HG03571 (cell line): ENCODE results near the gene MYH10.
A peak's percentile ranks its signal among the peaks of the same experiment; 100 is the strongest.

Experiments
- ATAC-seq: cut with Tn5 transposase; IDR thresholded peaks from one replicate; pipeline ENCODE4 v1.9.1; 2021; ENCODE audit not compliant: unreplicated experiment

The MYH10 gene

DNA sequence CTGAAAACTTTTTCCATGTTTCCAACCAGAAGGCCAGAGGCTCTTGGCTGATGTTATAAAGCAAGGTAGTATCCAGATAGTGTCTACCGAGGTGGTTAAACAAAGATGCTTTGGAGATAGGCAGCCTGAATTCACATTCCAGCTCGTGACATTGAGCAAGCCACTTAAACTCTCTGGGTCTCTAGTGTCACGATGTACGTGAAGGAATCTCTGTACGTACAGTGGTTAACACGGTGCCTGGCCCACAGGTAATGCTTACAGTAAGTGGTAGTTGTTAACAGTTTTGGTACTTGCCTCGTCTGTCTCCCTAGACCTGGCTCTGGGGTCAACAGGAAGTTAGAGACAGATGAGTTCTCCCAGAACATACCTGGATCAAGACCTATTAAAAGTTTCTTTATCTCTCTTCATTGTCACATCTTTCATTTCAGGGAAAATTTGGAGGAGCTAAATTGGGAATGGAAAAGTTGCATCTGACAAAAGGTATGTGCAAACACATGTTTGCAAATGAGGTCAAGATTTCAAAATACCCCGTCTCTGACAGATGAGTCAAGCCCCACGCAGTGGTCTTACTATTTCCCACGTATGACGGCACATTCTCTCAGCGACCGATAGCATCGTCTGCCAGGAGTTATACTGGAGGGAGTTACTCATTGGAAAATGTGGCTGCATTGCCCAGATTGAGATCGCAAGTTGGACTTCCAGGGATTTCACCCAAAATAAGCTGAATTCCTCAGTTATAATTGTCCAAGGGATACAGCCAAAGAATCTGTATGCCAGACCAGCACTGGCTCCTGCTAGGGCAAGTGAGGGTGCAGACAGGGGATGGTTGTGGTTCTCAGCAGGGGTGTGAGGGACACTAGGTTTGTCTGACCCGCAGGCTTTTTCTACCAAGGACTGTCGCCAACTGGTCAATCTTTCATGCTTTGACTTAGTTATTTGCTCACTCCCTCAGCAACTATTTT lies 18.9 kb upstream of the MYH10 start:
- ATAC-seq: no peak

DNA sequence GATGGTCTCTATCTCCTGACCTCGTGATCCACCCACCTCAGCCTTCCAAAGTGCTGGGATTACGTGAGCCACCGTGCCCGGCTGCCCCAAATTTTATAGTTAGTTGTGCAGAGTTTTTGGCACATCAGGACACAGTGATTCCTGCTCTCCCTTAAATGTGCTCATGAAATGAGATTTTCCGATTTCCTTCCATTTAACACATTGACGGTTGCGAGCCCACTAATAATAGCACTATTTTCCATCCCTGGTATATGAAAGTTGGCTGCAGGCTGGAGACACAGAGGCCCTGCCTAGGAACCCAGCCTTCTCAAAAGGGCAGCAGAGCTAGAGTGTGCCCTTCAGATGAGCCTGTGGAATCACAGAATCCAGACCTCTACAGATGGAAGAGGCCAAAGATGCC lies 17.4 kb upstream of the MYH10 start:
- ATAC-seq: no peak

- no peak for ATAC-seq
These were observed 16.7 kb upstream of the MYH10 start for GRCh38 chr17:8647202-8647601.

GRCh38 chr17:8644507-8644902 lies 14.0 kb upstream of the MYH10 start:
- no peak for ATAC-seq

- ATAC-seq: no peak
These were observed 13.5 kb upstream of the MYH10 start for GRCh38 chr17:8643855-8644506.

GRCh38 chr17:8639709-8640108 lies 9.2 kb upstream of the MYH10 start:
- ATAC-seq: no peak

DNA sequence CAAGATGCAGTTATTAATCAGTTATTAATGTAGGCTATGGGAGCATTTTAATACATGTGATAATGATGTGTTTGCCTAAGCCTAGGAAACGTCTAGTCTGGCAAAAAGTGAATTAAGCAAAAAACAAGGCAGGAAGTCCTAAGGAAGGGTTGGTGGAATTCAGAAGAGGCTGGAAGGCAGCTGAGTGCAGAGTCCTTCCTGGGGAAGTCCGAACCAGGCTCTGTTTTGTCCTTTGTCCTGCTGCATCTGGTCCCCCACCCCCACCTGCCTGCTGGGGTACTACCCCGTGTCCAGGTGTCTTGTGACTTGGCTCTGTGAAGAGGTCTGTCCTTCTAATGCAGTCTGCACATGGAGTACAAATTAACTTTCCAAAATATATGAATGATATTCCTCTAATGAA lies 1.5 kb upstream of the MYH10 start:
- ATAC-seq: no peak

DNA sequence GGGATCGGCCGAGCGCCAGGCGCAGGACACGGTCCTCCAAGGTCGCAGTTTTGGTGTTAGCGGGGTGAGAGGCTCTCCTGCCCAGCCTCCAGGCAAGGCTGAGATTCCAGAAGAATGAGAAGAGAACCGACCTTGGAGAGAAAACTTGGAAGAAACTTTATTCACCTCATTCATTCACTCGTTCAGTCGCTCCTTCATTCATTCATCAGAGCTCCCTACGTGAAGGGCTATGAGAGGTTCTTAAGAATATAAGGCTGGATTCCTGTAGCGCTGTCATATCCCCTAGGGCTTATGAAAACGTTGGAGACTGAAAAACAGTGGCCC lies 991 bp upstream of the MYH10 start:
- ATAC-seq: no peak

- ATAC-seq: peak; percentile 98
These were observed 453 bp upstream of the MYH10 start for GRCh38 chr17:8630802-8631553.

DNA sequence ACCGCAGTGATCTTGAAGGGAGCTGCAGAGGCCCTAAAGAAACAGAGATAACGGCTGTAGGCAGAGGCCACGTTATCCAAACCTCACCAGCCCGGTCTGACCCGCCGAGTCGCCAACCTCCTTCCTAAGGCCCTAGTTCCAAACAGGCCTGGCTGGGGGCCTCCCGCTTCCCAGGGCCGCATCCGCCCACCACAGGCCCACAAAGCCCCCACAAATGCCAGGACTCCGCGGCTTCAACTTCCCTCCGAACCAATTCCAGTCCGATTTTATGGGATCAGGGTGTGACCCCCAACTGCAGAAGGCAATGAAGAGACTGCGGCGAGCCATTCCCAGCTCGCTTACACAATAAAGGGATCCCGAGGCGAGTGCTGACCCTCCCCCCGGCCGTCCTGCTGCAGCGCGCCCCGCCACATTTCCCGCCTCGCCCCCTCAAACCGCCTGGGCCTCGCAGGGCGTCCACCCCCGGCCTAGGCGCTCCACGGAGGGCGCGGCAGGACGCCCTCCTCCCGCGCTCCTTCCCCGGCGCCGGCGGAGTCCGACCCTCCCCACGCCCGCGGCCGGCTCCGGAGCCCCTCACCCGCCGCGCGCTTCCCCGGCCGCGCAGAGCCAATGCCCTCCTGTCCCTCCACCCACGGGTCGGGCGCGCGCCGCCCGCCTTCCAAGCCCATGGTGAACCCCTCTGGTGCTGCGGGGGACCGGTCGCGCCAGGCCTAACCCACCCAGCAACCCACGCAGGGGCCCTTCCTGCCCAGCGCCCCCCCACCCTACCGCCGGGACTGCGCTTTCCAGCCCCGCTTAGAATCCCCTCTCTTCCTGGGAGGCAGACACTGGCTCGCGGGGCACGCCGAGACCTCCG lies 926 bp downstream of the MYH10 start:
- ATAC-seq: no peak

- no peak for ATAC-seq
These were observed 1.8 kb downstream of the MYH10 start for GRCh38 chr17:8628609-8629169.

- no peak for ATAC-seq
These were observed 2.4 kb downstream of the MYH10 start for GRCh38 chr17:8628172-8628571.

- no peak for ATAC-seq
These were observed 6.9 kb downstream of the MYH10 start for GRCh38 chr17:8623591-8623990.

DNA sequence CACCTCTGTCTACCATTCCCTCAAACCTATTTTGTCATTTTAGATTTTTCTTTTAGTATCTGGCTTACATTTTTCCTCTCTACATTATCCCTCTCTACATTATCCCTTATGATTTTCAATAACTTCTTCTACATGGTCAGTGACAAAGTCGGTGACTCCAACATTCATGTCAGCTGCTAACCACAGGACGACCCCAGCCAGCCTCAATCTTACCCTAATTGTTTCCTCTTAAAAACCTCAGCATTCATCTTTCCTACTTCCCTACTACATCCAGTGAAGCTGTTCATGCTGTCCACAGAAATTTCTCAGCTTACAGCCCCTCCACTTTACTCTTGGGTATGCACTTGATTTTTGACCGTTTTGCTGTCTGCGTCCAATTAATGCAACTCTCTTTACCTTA lies 8.3 kb downstream of the MYH10 start:
- no peak for ATAC-seq

DNA sequence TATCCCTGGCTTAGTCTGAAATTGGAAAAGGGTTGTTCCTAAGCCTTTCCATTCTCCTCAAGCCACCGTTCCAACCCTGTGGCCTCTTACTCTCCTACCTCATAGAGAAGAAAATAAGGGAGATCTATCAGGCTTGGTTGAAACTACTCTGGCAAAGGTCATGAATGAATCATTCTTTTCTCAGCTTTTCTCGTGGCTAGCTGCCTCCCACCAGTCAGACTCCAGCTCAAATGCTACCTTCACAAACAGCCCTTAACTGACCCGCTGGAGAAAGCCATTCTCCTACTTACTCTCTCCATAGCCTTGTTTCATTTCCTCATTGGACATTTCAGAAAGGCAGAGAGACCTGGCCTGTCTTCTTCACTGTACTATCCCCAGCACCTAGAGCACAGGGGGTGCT lies 8.9 kb downstream of the MYH10 start:
- no peak for ATAC-seq

DNA sequence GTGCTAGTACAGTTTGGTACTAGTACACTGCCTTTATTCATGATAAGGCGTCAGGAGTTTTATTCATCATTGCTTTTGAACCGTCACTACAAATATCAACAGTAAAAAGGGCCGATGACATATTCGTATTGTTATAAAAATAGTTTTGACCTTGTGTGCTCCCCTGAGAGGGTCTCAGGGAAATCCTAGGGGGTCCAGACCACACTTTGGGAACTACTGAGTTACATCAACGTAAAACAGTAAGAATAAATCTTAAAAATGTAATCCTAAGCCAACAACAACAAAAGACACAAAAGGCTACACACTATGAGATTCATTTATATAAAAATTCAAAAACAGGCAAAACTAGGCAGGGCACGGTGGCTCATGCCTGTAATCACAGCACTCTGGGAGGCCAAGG lies 11.2 kb downstream of the MYH10 start:
- ATAC-seq: no peak

GRCh38 chr17:8618825-8619224 lies 11.7 kb downstream of the MYH10 start:
- no peak for ATAC-seq

DNA sequence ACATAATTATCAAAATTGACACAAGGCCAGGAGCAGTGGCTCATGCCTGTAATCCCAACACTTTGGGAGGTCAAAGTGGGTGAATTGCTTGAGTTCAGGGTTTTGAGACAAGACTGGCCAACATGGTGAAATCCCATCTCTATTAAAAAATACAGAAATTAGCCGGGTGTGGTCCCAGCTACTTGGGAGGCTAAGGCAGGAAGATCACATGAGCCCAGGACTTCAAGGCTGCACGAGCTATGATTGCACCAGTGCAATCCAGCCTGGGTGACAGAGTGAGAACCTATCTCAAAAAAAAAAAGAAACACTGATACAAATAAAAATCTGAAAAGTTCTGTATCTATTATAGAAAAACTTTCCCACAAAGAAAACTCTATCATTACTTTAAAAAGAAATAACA lies 15.5 kb downstream of the MYH10 start:
- ATAC-seq: no peak

GRCh38 chr17:8611619-8612298 lies 18.8 kb downstream of the MYH10 start:
- no peak for ATAC-seq

DNA sequence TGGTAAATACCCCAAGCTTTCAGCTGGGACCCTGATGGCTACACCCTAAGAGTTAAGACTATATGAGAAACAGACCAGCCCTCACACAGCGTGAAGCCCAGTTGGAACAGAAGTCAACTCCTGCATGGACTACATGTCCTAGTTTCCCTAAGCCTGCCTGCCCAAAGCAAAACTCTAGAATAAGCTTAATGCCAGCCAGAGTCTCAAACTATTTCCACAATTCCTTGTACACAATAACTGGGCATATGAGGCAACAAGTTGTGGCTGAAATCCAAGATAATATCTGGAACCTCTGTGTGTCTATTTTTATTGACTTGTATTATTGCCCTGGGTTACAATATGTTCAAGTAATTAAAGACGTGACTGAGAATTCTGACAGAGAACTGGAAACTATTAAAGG lies 19.4 kb downstream of the MYH10 start:
- no peak for ATAC-seq
